Measurements from ENCODE around the gene VEPH1. TPM values are rescaled to one million over a fixed set of nuclear protein-coding genes. Genes with fewer than 3 reads are reported as not detected.
"Not testable (repeated sequence)": the region's sequence is repeated elsewhere in the genome, so short reads cannot be mapped to it uniquely, and the experiment has no call there.

VEPH1 gene
- total RNA-seq, 2 donors from 2014 or later, result 0.21 TPM; not detected in 1

DNA sequence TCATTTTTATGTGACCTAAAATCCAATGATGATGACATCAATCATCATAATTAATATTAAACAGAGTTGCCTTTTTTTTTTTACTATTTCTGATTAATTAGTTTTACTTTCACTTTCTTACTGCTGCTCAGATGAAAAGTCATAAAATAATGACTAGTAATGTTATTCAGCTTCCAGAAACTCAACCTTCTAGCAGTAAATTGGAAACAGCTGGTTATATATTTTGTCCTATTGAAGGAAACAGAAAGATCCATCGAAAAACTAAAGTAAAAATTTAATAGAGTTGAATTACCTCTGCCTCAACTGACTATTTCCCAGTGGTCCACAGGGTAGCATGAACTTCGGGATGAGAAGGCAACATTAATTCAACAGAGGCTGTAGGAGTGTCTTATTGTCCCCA lies 173.7 kb downstream of the VEPH1 start:
- no peak for ATAC-seq (ENCODE audit: insufficient number of reproducible peaks, low FRiP score, low read depth)
- no peaks in the 10 kb centered on the region for H3K4me1 ChIP-seq (ENCODE audit: control insufficient read depth in 1 of 2, low read depth in 2 of 2)
- H3K36me3 ChIP-seq, result no peaks in the 10 kb centered on the region
- no peaks in the 10 kb centered on the region for H3K9me3 ChIP-seq
- H3K27me3 ChIP-seq (replicated peaks; ENCODE audit: insufficient read depth), result no peaks in the 10 kb centered on the region
- no peak for DNase-seq (ENCODE audit: low spot score)
- TF ChIP-seq, protein P1, sequence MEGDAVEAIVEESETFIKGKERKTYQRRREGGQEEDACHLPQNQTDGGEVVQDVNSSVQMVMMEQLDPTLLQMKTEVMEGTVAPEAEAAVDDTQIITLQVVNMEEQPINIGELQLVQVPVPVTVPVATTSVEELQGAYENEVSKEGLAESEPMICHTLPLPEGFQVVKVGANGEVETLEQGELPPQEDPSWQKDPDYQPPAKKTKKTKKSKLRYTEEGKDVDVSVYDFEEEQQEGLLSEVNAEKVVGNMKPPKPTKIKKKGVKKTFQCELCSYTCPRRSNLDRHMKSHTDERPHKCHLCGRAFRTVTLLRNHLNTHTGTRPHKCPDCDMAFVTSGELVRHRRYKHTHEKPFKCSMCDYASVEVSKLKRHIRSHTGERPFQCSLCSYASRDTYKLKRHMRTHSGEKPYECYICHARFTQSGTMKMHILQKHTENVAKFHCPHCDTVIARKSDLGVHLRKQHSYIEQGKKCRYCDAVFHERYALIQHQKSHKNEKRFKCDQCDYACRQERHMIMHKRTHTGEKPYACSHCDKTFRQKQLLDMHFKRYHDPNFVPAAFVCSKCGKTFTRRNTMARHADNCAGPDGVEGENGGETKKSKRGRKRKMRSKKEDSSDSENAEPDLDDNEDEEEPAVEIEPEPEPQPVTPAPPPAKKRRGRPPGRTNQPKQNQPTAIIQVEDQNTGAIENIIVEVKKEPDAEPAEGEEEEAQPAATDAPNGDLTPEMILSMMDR (IDR thresholded peaks at IDR 0.05), result no peak
- H3K4me3 ChIP-seq, result no peak overlapping the region
- H3K27ac ChIP-seq, result no peak overlapping the region

DNA sequence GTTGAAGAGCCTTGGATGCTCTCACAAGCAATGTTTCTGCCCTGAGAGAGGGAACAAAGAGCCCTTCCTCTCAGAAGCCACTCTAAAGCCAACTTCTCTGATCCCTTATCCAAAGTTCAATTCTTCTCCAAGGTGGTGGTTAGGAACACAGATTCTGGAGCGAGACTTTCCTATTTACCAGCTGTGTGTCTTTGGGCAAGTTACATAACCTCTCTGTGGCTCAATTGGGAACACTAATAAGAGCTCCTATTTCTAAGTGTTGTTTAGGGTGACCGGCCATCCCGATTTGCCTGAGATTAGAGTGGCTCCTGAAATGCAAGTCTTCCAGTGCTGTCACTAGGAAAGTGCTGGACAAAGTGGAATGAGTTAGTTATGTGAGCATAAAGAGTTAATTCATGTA lies 175.4 kb downstream of the VEPH1 start:
- no peak overlapping the region for H3K4me3 ChIP-seq
- H3K36me3 ChIP-seq, result no peaks in the 10 kb centered on the region
- ATAC-seq (ENCODE audit: insufficient number of reproducible peaks, low FRiP score, low read depth) (no peak), DNase-seq (ENCODE audit: low spot score) (no peak)
- no peaks in the 10 kb centered on the region for H3K27me3 ChIP-seq (replicated peaks; ENCODE audit: insufficient read depth)
- H3K9me3 ChIP-seq, result no peaks in the 10 kb centered on the region
- no peaks in the 10 kb centered on the region for H3K4me1 ChIP-seq (ENCODE audit: control insufficient read depth in 1 of 2, low read depth in 2 of 2)
- TF ChIP-seq, protein P1 (IDR thresholded peaks at IDR 0.05), result no peak
- H3K27ac ChIP-seq, result no peak overlapping the region

DNA sequence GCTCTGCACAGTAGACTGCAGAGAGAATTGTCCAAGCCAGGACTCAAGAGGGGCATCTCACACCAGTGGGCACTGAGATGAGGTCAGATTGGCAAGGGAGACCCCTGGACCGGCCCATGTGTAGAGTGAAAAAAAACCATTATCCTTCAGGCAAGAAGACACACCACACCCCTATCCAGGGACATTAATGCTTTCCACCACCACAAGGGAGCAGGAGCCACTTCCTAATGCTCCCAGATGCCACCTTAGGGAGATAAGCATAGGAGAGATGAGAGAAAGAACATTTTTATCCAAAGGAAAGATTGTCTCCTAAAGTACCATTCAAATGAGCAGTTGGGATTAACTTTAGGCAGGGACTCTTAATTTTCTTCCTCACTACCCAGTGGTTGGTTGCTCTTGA lies 176.2 kb downstream of the VEPH1 start:
- ATAC-seq (ENCODE audit: insufficient number of reproducible peaks, low FRiP score, low read depth) (no peak), DNase-seq (ENCODE audit: low spot score) (no peak)
- Histone ChIP-seq H3K36me3 (no peaks in the 10 kb centered on the region), H3K9me3 (no peaks in the 10 kb centered on the region), H3K27me3 (replicated peaks; ENCODE audit: insufficient read depth) (no peaks in the 10 kb centered on the region), H3K4me3 (no peak overlapping the region), H3K4me1 (ENCODE audit: control insufficient read depth in 1 of 2, low read depth in 2 of 2) (no peaks in the 10 kb centered on the region), H3K27ac (no peak overlapping the region)
- TF ChIP-seq, protein P1 (IDR thresholded peaks at IDR 0.05), result no peak

DNA sequence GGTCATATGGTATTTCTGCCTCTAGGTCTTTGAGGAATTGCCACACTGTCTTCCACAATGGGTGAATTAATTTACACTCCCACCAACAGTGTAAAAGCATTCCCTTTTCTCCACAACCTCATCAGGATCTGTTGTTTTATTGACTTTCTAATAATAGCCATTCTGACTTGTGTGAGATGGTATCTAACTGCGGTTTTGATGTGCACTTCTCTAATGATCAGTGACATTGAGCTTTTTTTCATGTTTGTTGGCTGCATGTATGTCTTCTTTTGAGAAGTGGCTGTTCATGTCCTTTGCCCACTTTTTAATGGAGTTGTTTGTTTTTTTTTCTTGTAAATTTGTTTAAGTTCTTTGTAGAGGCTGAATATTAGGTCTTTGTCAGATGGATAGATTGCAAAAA lies 178.3 kb downstream of the VEPH1 start:
- not testable (repeated sequence) for H3K27ac ChIP-seq; ATAC-seq (ENCODE audit: insufficient number of reproducible peaks, low FRiP score, low read depth); H3K27me3 ChIP-seq (replicated peaks; ENCODE audit: insufficient read depth); H3K9me3 ChIP-seq; H3K4me3 ChIP-seq; H3K36me3 ChIP-seq; DNase-seq (ENCODE audit: low spot score); H3K4me1 ChIP-seq (ENCODE audit: control insufficient read depth in 1 of 2, low read depth in 2 of 2)

DNA sequence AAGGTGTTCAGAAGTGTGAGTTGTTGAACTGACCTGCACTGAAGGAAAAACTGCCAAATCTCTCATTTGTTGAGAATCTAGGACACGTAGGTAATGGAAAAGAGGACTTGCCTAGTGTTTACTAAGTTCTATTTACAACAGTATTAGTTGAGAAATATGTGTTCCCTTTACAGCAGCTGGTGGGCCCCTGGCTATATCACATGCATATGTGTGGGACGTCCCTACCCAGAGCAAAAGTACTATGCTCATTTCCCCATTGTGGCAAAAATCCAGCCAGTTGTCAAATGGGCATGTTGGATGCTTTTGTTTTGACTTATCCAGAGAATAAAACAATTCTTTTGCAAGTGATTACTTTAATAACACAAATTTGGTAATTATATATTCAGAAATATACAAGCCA lies 179.9 kb downstream of the VEPH1 start:
- TF ChIP-seq, protein P1 (IDR thresholded peaks at IDR 0.05), result no peak
- no peak for DNase-seq (ENCODE audit: low spot score)
- Histone ChIP-seq H3K27ac (no peak overlapping the region), H3K9me3 (no peaks in the 10 kb centered on the region), H3K4me3 (no peak overlapping the region), H3K27me3 (replicated peaks; ENCODE audit: insufficient read depth) (no peaks in the 10 kb centered on the region), H3K4me1 (ENCODE audit: control insufficient read depth in 1 of 2, low read depth in 2 of 2) (no peaks in the 10 kb centered on the region), H3K36me3 (no peaks in the 10 kb centered on the region)
- no peak for ATAC-seq (ENCODE audit: insufficient number of reproducible peaks, low FRiP score, low read depth)

DNA sequence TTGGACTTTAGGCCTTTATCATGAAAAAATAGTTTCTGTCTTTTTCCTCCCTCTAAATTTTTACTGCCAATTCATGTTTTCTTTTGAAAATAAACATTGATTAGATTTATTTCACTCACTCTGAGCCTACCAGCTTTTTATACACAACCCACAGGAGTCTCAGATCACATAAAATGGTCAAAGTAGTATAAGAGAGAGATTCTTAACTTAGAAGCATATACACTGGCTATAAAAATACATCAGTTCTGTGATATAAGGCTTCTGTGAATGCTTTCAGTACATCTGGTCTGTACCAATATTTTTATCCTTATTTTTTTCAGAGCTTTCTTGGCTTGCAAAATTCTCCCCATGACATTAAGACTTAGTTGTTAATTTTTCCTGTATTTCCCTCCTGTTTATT lies 183.5 kb downstream of the VEPH1 start:
- no peaks in the 10 kb centered on the region for H3K9me3 ChIP-seq
- H3K36me3 ChIP-seq, result no peaks in the 10 kb centered on the region
- ATAC-seq (ENCODE audit: insufficient number of reproducible peaks, low FRiP score, low read depth) (no peak), DNase-seq (ENCODE audit: low spot score) (no peak)
- H3K27me3 ChIP-seq (replicated peaks; ENCODE audit: insufficient read depth), result no peaks in the 10 kb centered on the region
- H3K4me1 ChIP-seq (ENCODE audit: control insufficient read depth in 1 of 2, low read depth in 2 of 2), result no peaks in the 10 kb centered on the region
- no peak overlapping the region for H3K4me3 ChIP-seq
- no peak overlapping the region for H3K27ac ChIP-seq
- TF ChIP-seq, protein P1 (IDR thresholded peaks at IDR 0.05), result no peak
